WTC11 (cell line): Measurements from ENCODE around the gene SLC37A1.

Experiments
- CREM ChIP-seq: sonication (generic); formaldehyde crosslinking; IDR thresholded peaks from 2 replicates; pipeline ENCODE4 v1.8.1; 2022; ENCODE audit warnings: mild to moderate bottlenecking, missing genetic modification reagents, moderate library complexity
- IRF2 ChIP-seq: sonication (generic); formaldehyde crosslinking; IDR thresholded peaks from 2 replicates; pipeline ENCODE4 v1.8.0; 2022; ENCODE audit warnings: low read depth, missing genetic modification reagents, borderline replicate concordance
- SOX15 ChIP-seq: fragments of 250-450 bp; sonication (Bioruptor Pico); IDR thresholded peaks from 2 replicates; pipeline ENCODE4 v1.9.0; 2021; ENCODE audit warnings: mild to moderate bottlenecking
- SP1 ChIP-seq: sonication (generic); formaldehyde crosslinking; conservative IDR thresholded peaks from 2 replicates; pipeline ENCODE4 v1.8.1; 2022; ENCODE audit warnings: missing genetic modification reagents
- TF ChIP-seq, protein P1 (sequence below): fragments of 200-600 bp; IDR thresholded peaks from 2 replicates; pipeline ENCODE4 v1.8.0; 2022; ENCODE audit warnings: antibody characterized with exemption
- TF ChIP-seq, protein P2 (sequence below): fragments of 250-450 bp; sonication (Bioruptor Pico); IDR thresholded peaks from 2 replicates; pipeline ENCODE4 v2.1.2; 2022; ENCODE audit warnings: mild to moderate bottlenecking, moderate library complexity
- TF ChIP-seq, protein P3 (sequence below): fragments of 250-450 bp; sonication (Bioruptor Pico); IDR thresholded peaks from 2 replicates; pipeline ENCODE4 v1.9.0; 2021; ENCODE audit warnings: mild to moderate bottlenecking, borderline replicate concordance
- TF ChIP-seq, protein P4 (sequence below): sonication (generic); formaldehyde crosslinking; IDR thresholded peaks from 2 replicates; pipeline ENCODE4 v1.8.0; 2023; ENCODE audit warnings: missing genetic modification reagents
- TF ChIP-seq, protein P5 (sequence below): sonication (generic); formaldehyde crosslinking; IDR thresholded peaks from 2 replicates; pipeline ENCODE4 v1.8.0; 2022; ENCODE audit warnings: mild to moderate bottlenecking, missing genetic modification reagents
- TF ChIP-seq, protein P6 (sequence below): sonication (generic); formaldehyde crosslinking; conservative IDR thresholded peaks from 2 replicates; pipeline ENCODE4 v1.8.1; 2022; ENCODE audit warnings: mild to moderate bottlenecking, missing genetic modification reagents
- TF ChIP-seq, protein P7 (sequence below): sonication (generic); formaldehyde crosslinking; IDR thresholded peaks from 2 replicates; pipeline ENCODE4 v1.8.1; 2022; ENCODE audit warnings: low read depth, mild to moderate bottlenecking, moderate library complexity, missing genetic modification reagents, borderline replicate concordance

DNA sequence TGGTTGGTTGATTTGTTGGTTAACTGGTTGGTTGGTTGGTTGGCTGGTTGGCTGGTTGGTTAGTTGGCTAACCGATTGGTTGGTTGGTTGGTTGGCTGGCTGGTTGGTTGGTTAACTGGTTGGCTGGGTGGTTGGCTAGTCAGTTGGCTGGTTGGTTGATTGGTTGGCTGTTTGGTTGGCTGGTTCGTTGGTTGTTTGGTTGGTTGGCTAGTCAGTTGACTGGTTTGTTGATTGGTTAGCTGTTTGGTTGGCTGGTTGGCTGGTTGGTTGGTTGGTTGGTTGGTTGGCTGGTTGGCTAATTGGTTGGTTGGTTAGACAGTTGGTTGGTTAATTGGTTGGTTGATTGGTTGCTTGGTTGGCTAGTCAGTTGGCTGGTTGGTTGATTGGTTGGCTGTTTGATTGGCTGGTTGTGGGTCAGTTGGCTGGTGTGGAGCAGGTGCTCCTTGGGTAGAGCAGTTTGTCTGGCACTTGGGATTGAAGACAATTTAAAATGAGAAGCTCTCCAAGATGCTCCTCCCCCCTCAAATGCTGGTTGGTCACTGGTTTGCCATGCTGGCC lies 24.6 kb upstream of the SLC37A1 start:
- TF ChIP-seq, protein P1, sequence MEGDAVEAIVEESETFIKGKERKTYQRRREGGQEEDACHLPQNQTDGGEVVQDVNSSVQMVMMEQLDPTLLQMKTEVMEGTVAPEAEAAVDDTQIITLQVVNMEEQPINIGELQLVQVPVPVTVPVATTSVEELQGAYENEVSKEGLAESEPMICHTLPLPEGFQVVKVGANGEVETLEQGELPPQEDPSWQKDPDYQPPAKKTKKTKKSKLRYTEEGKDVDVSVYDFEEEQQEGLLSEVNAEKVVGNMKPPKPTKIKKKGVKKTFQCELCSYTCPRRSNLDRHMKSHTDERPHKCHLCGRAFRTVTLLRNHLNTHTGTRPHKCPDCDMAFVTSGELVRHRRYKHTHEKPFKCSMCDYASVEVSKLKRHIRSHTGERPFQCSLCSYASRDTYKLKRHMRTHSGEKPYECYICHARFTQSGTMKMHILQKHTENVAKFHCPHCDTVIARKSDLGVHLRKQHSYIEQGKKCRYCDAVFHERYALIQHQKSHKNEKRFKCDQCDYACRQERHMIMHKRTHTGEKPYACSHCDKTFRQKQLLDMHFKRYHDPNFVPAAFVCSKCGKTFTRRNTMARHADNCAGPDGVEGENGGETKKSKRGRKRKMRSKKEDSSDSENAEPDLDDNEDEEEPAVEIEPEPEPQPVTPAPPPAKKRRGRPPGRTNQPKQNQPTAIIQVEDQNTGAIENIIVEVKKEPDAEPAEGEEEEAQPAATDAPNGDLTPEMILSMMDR: no peak
- TF ChIP-seq, protein P2, sequence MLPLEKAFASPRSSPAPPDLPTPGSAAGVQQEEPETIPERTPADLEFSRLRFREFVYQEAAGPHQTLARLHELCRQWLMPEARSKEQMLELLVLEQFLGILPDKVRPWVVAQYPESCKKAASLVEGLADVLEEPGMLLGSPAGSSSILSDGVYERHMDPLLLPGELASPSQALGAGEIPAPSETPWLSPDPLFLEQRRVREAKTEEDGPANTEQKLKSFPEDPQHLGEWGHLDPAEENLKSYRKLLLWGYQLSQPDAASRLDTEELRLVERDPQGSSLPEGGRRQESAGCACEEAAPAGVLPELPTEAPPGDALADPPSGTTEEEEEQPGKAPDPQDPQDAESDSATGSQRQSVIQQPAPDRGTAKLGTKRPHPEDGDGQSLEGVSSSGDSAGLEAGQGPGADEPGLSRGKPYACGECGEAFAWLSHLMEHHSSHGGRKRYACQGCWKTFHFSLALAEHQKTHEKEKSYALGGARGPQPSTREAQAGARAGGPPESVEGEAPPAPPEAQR (CRISPR knock-in tag): no peak
- TF ChIP-seq IRF2 (no peak), CREM (CRISPR knock-in tag) (no peak), SP1 (no peak), SOX15 (CRISPR knock-in tag) (no peak)
- TF ChIP-seq, protein P3, sequence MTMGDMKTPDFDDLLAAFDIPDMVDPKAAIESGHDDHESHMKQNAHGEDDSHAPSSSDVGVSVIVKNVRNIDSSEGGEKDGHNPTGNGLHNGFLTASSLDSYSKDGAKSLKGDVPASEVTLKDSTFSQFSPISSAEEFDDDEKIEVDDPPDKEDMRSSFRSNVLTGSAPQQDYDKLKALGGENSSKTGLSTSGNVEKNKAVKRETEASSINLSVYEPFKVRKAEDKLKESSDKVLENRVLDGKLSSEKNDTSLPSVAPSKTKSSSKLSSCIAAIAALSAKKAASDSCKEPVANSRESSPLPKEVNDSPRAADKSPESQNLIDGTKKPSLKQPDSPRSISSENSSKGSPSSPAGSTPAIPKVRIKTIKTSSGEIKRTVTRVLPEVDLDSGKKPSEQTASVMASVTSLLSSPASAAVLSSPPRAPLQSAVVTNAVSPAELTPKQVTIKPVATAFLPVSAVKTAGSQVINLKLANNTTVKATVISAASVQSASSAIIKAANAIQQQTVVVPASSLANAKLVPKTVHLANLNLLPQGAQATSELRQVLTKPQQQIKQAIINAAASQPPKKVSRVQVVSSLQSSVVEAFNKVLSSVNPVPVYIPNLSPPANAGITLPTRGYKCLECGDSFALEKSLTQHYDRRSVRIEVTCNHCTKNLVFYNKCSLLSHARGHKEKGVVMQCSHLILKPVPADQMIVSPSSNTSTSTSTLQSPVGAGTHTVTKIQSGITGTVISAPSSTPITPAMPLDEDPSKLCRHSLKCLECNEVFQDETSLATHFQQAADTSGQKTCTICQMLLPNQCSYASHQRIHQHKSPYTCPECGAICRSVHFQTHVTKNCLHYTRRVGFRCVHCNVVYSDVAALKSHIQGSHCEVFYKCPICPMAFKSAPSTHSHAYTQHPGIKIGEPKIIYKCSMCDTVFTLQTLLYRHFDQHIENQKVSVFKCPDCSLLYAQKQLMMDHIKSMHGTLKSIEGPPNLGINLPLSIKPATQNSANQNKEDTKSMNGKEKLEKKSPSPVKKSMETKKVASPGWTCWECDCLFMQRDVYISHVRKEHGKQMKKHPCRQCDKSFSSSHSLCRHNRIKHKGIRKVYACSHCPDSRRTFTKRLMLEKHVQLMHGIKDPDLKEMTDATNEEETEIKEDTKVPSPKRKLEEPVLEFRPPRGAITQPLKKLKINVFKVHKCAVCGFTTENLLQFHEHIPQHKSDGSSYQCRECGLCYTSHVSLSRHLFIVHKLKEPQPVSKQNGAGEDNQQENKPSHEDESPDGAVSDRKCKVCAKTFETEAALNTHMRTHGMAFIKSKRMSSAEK (CRISPR knock-in tag): no peak
- TF ChIP-seq, protein P4, sequence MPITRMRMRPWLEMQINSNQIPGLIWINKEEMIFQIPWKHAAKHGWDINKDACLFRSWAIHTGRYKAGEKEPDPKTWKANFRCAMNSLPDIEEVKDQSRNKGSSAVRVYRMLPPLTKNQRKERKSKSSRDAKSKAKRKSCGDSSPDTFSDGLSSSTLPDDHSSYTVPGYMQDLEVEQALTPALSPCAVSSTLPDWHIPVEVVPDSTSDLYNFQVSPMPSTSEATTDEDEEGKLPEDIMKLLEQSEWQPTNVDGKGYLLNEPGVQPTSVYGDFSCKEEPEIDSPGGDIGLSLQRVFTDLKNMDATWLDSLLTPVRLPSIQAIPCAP: no peak
- TF ChIP-seq, protein P5, sequence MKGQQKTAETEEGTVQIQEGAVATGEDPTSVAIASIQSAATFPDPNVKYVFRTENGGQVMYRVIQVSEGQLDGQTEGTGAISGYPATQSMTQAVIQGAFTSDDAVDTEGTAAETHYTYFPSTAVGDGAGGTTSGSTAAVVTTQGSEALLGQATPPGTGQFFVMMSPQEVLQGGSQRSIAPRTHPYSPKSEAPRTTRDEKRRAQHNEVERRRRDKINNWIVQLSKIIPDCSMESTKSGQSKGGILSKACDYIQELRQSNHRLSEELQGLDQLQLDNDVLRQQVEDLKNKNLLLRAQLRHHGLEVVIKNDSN (CRISPR knock-in tag): no peak
- TF ChIP-seq, protein P6, sequence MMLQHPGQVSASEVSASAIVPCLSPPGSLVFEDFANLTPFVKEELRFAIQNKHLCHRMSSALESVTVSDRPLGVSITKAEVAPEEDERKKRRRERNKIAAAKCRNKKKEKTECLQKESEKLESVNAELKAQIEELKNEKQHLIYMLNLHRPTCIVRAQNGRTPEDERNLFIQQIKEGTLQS (CRISPR knock-in tag): no peak
- TF ChIP-seq, protein P7, sequence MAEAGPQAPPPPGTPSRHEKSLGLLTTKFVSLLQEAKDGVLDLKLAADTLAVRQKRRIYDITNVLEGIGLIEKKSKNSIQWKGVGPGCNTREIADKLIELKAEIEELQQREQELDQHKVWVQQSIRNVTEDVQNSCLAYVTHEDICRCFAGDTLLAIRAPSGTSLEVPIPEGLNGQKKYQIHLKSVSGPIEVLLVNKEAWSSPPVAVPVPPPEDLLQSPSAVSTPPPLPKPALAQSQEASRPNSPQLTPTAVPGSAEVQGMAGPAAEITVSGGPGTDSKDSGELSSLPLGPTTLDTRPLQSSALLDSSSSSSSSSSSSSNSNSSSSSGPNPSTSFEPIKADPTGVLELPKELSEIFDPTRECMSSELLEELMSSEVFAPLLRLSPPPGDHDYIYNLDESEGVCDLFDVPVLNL (CRISPR knock-in tag): no peak
